ENCODE measurements around the gene VGLL4.

DNA sequence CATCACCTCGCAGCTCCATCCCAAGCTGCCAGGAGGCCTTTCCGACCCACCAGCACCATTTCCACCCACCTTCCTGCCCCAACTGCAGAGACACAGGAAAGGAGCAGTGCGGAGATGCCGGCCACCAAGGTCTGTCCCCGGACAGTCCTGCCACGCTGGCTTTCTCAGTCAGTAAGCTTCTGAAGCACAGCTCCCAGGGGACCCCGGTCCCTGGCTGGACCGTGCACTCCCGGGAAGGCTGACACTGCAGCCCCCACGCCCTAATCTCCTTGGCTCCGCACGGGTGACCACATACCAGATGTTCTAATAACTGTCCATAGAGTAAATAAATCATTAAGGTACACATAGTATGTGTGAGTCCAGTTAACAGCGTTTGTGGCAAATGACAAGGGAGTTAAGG, 73.5 kb downstream of the VGLL4 start:
- TF ChIP-seq GATA2 (IDR thresholded peaks at IDR 0.05; ENCODE audit: low read depth, low read length) = no peak
- TF ChIP-seq GATA3 (IDR thresholded peaks at IDR 0.05; ENCODE audit: low read depth, low read length) = no peak
